ENCODE measurements around the gene CACNB2. TPM values are rescaled to one million over a fixed set of nuclear protein-coding genes. Genes with fewer than 3 reads are reported as not detected.
A peak's percentile ranks its signal among the peaks of the same experiment; 100 is the strongest.
"Not testable (repeated sequence)": the region's sequence is repeated elsewhere in the genome, so short reads cannot be mapped to it uniquely, and the experiment has no call there.

The CACNB2 gene
- polyA plus RNA-seq, 1 donor: 5.8 TPM

DNA sequence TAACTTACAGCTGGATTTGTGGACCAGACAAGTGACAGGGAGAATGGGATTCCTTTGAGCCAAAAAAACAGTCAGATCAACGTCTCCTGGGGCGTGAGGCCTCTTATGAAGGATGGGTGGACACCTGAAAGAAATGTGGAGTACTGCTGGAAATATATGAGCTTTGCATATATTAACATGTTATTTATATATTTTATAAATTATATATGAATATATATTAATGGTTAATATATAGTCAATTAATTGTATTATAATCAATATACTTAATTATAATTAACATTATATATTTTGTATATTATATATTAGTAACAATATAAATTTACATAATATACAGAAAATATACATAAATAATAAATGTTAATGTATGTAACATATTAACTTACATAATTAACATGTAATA lies 57.5 kb downstream of the CACNB2 start:
- DNase-seq: no peak

DNA sequence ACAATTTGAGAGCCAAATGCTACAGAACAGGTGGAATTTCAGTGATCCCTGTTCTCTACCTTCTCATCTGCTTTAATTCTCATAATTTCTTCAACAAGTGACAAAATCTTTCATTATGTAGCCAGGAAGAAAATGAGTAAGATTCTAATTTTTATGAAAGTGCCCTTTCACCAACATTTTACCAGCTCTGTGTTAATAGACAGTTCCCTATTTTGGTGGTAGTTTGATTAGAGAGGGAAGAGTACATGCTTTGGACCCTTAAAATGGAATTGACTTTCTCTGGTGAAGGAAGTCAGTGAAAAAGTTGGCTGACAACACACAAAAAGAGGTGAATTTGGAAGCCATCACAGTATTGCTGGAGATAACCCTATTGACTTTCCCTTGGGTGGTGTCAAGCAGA lies 61.7 kb downstream of the CACNB2 start:
- no peak for DNase-seq

DNA sequence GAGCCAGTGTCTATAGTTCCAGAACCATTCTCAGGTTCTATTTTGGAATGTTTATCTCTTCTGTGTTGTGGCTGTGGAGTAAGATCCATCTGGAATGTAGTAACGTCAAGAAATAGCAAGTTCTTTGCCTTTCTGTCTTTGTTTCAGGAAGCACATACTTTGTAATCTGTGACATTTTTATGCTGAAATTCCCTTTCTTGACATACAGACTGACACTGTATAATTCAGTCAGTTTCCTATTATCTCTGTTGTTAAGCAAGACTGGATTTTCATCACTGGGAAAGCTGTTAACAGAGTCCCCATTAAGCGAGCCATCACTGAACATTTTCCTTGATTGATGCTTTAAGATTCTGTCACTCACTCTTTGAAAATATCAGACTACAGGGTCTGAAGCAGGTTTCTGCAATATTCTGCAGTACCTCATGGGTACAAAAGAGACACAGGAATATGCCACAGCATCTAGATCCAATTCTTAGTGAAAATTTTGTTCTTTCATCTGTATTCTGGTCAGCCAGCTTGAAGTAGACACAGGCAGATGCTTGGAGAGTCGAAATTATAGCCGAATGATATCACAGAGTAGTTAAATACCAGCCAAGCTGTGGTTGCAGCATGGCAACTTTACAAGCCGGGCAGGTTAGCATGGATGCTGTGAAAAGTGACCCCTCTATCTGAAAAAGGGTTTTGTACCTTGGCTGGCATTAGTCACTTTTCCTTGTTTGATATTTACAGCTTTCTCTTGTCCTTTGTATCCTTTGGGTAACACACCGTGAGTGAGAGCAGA lies 62.6 kb downstream of the CACNB2 start:
- DNase-seq: no peak

DNA sequence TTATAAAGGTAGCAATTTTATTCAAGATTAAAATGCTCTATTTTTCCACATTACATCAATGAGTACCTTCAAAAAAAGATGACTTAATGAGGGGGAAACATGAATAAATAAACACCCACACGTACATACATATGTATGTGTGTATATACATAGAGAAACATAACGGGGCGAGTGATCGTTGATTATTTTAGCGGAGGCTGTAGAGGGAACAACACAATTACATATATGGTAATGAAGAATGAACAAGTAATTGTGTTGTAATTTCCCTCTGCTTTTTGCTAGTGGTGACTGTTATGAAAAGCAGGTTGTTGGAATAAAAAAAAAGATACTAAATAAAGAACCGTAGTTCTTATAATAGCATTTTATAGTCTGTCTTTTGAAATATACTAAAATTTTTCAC lies 63.2 kb downstream of the CACNB2 start:
- DNase-seq: no peak

DNA sequence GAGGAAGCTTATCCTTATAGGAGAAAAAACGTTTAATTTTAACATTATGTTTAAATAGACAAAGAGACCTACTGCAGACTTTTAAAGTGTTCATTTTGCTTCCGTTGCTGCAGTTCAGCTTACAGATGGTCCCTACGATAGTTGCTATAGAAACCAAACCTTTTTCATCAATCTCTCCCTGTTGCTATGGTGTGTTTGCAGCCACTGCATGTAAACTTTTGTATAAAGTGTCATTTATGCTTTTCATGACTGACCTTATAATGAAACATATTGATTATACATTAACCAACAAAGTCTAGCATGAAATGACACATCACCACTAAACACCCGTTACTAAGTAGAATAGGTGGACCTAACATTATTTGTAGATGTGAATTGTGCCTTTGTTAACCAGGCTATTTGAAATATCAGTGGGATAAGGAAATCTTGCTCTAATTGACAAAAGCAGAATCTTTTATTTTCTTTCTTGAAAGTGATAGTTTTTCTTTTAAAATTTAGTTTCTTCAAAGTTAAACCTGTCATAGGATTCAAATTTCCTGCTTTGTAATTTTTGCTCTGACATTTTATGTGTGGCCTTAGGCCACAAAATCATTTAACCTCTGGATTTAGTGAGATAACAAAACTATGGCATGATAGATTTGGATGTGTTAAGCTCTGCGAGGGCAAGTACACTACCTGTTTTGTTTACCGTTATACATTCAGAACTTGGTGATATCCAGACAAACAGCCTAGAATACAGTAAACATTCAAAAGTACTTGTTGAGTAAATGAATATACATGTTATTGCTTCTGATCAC lies 64.0 kb downstream of the CACNB2 start:
- DNase-seq: no peak

DNA sequence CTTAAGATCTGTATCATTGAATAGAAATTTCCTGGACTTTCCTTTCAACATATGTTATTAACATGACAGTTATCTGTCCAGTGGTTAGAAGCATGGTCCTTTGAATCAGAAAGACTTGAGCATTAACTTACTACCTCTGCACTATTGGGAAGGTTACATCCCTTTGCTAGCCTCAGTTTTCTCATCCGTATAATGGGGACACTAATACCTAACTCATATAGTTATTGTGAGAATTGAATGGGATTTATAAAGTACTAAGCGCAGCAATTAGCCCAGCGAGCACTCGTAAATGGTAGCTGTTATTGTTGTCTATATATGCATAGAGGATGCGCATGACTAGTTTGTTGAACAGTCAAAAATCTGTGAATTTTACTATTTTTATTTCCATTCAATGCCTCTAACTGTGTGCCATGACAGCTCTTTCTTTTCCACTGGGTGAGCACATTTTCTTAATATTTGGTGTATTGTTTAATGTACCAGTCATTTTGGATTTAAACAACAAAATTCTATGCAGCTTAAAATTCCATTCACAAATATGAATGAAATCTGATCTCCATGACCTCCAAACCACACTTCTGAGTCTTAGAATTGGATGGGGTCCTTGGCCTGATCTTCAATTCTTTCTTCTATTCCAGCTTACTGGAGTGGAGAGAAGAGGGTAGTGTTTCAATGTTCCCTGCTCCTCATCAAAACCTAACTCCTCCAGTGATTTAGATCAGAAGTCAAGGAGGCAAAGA lies 65.0 kb downstream of the CACNB2 start:
- no peak for DNase-seq

DNA sequence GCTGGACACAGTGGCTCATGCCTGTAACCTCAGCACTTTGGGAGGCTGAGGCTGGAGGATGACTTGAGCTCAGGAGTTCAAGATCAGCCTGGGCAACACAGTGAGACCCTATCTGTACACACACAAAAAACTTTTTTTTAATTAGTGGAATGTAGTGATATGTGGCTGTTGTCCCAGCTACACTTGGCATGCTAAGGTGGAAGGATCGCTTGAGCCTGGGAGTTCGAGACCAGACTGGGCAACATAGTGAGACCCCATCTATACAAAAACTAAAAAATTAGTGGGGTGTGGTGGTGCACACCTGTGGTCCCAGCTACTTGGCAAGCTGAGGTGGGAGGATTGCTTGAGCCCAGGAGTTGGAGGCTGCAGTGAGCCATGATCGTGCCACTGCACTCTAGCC lies 68.0 kb downstream of the CACNB2 start:
- DNase-seq: not testable (repeated sequence)

DNA sequence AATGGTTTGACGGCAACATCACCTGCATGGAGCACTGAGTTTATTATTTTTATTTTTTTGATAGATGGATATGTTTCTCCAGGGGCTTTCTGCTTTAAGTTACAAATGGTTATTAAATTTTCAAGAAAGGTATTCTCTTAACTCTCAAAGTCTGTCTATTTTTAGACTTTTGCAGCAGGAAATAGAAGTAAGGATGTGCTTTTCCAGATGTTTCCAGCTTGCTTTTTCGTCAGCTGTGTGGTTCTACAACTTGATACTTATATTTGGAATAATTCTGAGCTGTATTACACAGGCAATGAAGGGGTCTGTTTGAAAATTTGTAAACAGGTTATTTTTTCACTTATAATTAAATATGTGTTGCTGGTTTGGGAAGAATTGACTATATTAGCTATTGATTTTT lies 69.0 kb downstream of the CACNB2 start:
- no peak for DNase-seq

DNA sequence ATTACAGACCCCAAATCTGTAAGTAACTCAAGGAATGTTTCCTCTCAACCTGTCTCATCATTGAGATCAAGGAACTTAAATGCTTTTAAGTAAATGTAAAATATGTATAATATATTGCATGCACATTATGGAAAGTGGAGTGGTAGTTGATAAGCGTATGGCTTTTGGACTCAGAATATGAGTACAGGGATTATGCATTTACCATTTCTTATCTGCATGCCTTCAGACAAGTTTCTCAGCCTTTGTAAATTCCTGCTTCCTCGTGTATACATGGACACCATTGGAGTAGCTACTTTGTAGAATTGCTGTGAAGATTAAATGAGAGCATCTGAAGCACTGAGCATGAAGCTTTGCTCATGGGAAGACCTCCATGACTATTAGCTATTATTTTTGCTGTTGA lies 70.5 kb downstream of the CACNB2 start:
- no peak for DNase-seq

DNA sequence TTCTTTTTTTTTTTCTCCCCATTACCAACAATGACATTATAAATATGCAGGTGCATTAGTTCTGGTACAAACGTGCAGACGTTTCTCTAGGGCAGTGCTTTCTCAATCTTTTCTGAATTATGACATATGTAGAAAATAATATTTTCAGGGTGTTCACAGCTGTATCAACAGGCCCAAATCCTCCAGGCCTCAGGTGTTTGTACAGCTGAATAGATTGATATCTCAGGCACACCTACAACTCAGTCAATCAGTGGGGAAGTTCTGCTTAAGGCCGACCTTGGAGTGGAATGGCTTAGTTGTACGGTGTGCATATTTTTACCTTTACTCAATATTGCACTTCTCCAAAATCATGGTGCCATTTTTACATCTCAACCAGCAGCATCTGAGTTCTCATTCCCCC lies 71.6 kb downstream of the CACNB2 start:
- DNase-seq: no peak

DNA sequence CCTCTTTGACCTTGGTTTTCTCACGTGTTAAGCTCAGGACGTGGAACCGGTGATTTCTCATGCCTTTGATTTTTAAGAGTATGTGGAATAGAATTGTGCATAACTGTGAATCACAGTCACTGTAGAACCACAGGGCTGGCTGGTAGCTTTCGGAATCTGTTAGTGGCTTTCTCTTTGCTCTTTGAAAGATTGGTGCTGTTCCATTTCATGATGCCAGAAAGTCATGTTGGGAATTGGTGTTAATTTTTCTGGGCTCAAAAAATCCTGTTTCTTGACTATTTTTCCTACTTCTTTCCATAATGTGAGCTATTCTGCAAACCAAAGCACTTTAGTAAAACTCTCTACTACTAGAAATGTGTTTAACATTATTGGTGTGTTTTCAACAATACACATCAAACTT lies 73.0 kb downstream of the CACNB2 start:
- DNase-seq: no peak

DNA sequence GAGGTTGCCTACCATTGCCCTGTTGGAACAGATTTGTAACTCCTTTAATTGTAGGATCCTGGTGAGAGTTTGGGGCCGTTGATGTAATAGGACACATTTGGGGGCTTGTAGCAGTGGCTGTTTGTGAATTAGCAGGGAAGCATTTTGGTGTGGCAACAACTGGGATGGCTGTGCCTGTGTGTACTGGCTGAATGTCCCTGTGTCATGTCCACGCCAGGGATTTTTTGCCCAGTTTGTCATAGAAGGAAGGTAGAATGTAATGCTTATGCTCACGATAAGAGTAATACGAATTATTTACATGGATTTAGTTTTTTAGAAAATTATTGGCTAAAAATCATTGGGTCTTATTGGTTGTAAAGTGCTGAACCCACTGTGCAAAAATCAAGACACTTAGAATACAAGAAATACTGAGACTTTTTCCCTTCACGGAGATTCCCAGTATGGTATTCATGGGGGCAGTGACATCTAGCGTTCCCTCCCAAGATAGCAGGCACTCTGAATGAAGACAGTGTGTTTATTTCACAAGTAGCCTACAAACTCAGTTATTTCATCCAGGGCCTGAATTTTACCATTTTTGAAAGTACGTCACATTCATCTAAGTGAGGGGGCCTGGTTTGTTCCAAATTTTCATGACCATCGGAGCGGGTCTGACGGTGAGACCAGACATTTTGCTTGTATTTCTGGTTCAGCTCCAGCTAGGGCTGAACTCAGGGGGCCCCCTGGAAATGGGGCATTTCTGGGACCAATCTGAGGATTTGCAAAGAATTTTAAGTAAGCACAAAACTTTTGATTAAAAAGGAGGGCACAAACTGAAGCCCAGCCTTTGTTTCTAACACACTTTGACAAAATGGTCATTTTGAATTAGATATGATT lies 74.7 kb downstream of the CACNB2 start:
- DNase-seq: peak; percentile 71

DNA sequence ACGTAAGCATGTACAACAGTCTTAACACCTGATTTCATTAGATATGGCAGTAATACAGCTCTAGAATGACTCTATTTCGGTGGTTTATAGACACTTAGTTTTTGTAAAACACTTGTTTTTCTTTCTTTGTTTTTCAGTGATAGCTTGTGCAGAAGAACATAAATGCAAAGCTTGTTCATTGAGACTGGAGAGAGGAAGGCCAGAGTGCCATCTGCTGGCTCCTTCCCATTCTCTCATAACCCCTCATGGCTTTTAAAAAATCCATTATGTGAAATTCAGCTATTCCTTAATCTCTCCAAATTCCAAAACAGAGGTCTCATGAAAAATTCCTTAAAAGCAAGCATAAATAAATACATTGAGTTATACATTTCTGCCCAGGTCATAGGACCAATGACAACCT lies 76.3 kb downstream of the CACNB2 start:
- no peak for DNase-seq

DNA sequence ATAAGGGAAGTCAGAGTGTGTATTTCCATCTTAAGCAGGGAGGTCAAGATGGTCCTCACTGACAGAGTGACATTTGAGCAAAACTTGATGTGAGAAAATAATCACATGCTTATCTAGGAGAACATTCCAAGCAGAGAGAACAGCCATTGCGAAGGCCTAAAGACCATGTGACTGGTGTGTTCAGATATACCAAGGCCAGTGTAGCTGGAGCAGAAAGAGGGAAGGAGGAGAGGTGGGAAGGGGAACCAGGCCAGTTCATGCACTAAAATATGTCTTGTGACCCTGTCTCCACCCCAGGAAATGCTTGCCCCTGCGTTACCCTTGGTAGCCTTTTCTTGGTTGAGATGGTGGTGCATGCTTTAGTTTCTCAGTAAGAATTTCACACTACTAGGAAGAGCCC lies 77.4 kb downstream of the CACNB2 start:
- DNase-seq: no peak

DNA sequence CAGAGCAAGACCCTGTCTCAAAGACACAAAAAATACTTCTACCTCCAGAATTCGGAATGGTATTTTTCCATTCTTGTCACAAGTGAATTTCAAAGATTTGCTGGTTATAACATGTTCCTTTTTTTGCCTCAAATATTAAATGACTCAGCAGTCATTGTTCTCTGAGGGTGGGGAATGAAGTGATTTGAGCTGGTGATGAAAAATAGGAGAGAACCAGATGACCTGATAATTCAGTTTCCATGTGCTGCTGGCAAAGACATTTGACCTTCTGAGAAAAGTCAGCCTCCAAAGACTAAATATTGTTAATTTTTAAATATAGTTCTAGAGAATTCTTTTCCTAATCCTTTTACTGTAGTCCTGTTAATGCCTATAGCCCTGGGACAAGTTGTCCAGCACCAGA lies 78.9 kb downstream of the CACNB2 start:
- DNase-seq: no peak

DNA sequence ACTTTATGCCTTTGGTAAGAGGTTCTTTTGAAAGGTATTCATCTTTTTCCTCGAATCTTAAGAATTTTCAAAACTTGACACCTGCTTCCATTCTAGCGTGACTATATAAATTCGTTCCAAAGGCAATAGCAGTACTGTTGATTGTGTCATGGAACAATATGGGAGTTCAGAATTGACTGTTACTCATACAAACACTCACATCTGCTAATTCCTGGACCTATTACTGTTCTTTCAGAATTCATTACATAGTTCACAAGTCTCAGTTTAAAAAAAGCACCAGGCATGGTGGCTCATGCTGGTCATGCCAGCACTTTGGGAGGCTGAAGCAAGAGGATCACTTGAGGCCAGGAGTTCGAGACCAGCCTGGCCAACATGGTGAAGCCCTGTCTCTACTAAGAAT lies 80.9 kb downstream of the CACNB2 start:
- no peak for DNase-seq

DNA sequence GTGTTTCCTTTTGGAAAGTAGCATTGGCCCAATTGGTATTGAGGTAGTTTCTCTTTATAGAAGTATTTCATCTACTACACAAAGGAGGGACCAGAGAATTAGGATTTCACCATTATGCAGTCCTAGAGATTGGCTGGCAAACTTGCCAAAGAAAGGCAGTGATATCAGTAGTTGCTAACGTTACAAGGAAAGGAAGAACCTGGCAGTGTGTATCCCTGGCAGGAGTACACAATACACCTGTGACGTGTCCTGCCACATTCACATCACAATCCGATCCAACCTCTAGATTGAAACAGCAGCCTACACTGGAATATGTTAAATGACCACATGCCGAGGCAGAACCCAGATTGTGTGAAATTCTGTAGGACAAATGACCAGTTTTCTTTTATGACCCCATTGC lies 81.7 kb downstream of the CACNB2 start:
- no peak for DNase-seq

DNA sequence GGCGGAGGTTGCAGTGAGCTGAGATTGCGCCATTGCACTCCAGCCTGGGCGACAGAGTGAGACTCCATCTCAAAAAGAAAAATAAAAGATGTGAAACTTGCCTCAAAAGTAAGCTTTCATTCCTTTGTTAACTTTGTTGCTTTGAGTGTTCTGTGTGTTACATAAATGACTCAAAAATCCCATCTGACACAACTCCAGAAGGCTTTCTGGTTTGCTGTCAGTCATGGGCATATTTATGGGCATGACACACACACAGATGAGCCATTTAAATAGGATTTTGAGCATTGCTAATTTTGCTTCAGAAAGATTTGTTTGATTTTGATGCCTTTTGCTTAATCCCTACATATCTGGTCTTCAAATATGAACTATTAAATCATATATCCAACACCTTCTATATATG lies 82.6 kb downstream of the CACNB2 start:
- no peak for DNase-seq

DNA sequence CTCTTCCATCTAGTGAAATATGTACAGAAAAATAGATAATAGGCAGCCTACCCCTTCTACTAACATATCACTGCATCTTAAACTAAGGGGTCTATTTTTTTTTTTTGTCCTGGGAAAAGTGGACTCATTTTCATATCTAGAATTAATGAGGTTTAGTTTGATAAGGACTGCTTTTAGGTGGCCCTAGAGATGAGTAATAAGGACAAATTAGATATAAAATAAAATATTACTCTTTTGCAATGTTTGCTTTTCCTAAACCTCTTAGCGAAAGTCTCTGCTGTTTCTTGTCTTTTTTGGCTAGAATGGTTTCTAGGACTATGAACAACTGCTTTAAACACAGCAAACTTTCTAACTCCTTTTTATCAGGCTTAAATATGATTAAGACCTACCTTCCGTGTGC lies 83.7 kb downstream of the CACNB2 start:
- DNase-seq: no peak

DNA sequence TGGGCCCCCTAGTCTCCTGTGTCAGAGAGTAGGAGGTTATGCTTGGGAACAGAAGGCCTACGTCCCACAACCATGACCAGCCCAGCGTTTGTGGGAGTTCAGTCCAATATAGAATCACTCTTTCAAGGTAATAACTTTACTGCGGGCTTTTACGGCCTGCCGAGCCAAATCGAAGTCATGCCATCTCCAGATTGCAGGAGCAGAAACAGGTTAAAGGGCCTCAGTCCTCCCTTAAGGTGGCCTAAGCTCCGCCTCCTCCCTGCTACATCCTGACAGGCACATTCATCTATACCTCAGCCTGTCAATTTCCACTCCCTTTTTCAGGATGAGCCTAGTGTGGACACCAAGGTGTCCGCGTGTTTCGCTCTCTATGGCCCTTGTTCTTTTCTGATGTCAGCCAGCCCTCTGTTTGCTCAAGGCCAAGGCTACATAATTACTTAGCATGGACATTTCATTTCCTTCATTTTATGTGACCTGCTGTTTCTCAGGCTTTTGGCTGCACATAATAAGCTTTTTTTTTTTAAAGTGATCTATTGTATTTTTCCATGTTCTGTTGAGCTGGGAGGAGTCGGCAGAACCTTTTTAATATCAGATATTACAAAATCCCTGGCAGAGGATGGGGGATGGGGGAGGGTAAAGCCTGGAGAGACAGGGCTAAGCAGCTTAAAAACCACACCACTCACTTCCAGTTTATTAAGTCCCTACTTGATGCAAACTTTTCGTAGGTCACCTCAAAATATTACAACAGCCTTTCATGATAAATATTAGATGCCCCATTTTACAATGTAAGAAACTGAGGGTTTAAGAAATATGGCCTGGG lies 84.6 kb downstream of the CACNB2 start:
- no peak for DNase-seq

DNA sequence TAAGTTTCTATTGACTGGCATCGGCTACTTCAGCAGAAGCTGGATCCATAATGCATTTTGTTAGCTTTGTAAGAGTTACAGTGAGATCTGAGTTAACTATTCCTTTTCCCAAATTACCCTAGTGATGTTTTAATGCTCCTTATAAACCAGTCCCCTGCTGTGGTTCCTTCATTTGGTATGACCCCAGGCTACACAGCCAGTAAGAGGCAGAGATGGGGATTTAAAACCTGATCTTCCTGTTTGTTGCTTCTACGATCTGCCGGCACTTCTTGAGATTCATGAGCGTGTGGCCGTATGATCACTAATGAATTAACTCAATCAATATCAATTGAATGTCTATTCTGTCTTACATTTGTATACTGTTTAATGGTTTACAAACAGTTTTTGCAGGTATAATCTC lies 86.1 kb downstream of the CACNB2 start:
- no peak for DNase-seq

Data from left kidney (tissue), 2 donors.